HepG2 (cell line): ENCODE measurements around the gene TEDC2. TPM values are rescaled to one million over a fixed set of nuclear protein-coding genes. Genes with fewer than 3 reads are reported as not detected.

Experiments used
- ATAC-seq: fragments of 200-7000 bp; cut with Tn5 transposase; 3 replicates; pipeline ENCODE4 v1.9.1; 2020; ENCODE audit warnings: mild to moderate bottlenecking, moderate library complexity
- BruUV-seq: library from RNA; stranded (reverse); fragments of 400-500 nt; replicated peaks from 2 replicates; lab custom pipeline; 2021; lab: Mats Ljungman, UMichigan
- CTCF ChIA-PET: fragments of 300-600 bp; formaldehyde crosslinking; extraction: SDS; loops from one replicate; lab custom pipeline; 2021; ENCODE audit warnings: low total read pairs, inconsistent platforms, low intra/inter-chr PET ratio; lab: Yijun Ruan, JAX
- POLR2A ChIA-PET: fragments of 350-600 bp; sonication (Branson Sonifier 250); formaldehyde crosslinking; loops from one replicate; lab custom pipeline; 2020; ENCODE audit warnings: antibody characterized with exemption, inconsistent platforms; lab: Yijun Ruan, JAX
- DNase-seq: peaks from one replicate; pipeline ENCODE4 v3.0.0-alpha.2; 2015; ENCODE audit warnings: low spot score
- FAIRE-seq: peaks from 3 replicates; lab custom pipeline; 2011; peaks lifted over from hg19 to GRCh38; lab: Jason Lieb, UNC
- H2AFZ ChIP-seq: one replicate; pipeline ENCODE4 v1.6.1; 2011; ENCODE audit warnings: low read length, inconsistent platforms
- H3K27ac ChIP-seq: fragments of 300-600 bp; 3 replicates; pipeline ENCODE4 v1.8.0; 2011; ENCODE audit warnings: mixed run types, mild to moderate bottlenecking, mixed read lengths, low read length, inconsistent platforms; ENCODE audit not compliant: insufficient read depth; ENCODE audit errors: extremely low read length
- H3K27me3 ChIP-seq, 2 experiments: fragments of 200-600 bp in 1 of 2; 2 replicates in 1 of 2; 3 replicates in 1 of 2; pipeline versions ENCODE4 v1.6.0 to v1.8.0; 2011; ENCODE audit warnings: low read length in 2 of 2, mild to moderate bottlenecking in 2 of 2, moderate library complexity in 2 of 2, inconsistent platforms in 1 of 2; ENCODE audit not compliant: insufficient read depth in 2 of 2, control insufficient read depth in 1 of 2
- H3K36me3 ChIP-seq, 2 experiments: fragments of 200-600 bp in 1 of 2; replicated peaks in 1 of 2; 2 replicates in 1 of 2; 3 replicates in 1 of 2; pipeline versions ENCODE4 v1.5.1 to v1.8.0; 2011; ENCODE audit warnings: low read length in 2 of 2, inconsistent platforms in 1 of 2; ENCODE audit not compliant: insufficient read depth in 2 of 2, control insufficient read depth in 1 of 2
- H3K4me1 ChIP-seq: 2 replicates; pipeline ENCODE4 v1.5.1; 2012; ENCODE audit warnings: low read length, inconsistent platforms; ENCODE audit not compliant: insufficient read depth
- H3K4me2 ChIP-seq: 2 replicates; pipeline ENCODE4 v1.6.0; 2011; ENCODE audit warnings: low read depth, low read length, inconsistent platforms
- H3K4me3 ChIP-seq, 3 experiments: fragments of 200-600 bp in 1 of 3; sonication (generic), shearing (Covaris generic) in 1 of 3; replicated peaks in 1 of 3; 2 replicates each; pipeline ENCODE4 v1.5.1; 2011 to 2016; ENCODE audit warnings: low read length in 3 of 3, inconsistent platforms in 2 of 3, low read depth in 2 of 3, mild to moderate bottlenecking in 2 of 3, control low read depth in 1 of 3, mixed read lengths in 1 of 3; ENCODE audit not compliant: insufficient read depth in 1 of 3
- H3K79me2 ChIP-seq: one replicate; pipeline ENCODE4 v1.6.1; 2011; ENCODE audit warnings: low read length, inconsistent platforms; ENCODE audit not compliant: insufficient read depth
- H3K9ac ChIP-seq: 2 replicates; pipeline ENCODE4 v1.6.0; 2011; ENCODE audit warnings: mild to moderate bottlenecking, low read depth, low read length, inconsistent platforms; ENCODE audit not compliant: insufficient read depth
- H3K9me3 ChIP-seq: 2 replicates; pipeline ENCODE4 v1.5.1; 2012; ENCODE audit warnings: mild to moderate bottlenecking, low read length
- H4K20me1 ChIP-seq: 2 replicates; pipeline ENCODE4 v1.6.0; 2011; ENCODE audit warnings: inconsistent platforms, mild to moderate bottlenecking, low read length, moderate library complexity; ENCODE audit not compliant: insufficient read depth
- HNRNPL ChIP-seq: fragments of 200-400 bp; formaldehyde crosslinking; IDR thresholded peaks from 2 replicates; pipeline ENCODE4 v1.6.1; 2017; ENCODE audit warnings: mild to moderate bottlenecking, low read depth, low read length
- ZNF17 ChIP-seq: sonication (generic); formaldehyde crosslinking; IDR thresholded peaks from 2 replicates; pipeline ENCODE4 v1.5.0; 2020; ENCODE audit warnings: mild to moderate bottlenecking, missing genetic modification reagents
- ZNF629 ChIP-seq: sonication (generic); formaldehyde crosslinking; conservative IDR thresholded peaks from 2 replicates; pipeline ENCODE4 v1.5.0; 2020; ENCODE audit warnings: missing genetic modification reagents
- ZNF687 ChIP-seq: sonication (generic); formaldehyde crosslinking; IDR thresholded peaks from 2 replicates; pipeline ENCODE4 v1.5.1; 2020; ENCODE audit warnings: mild to moderate bottlenecking, missing genetic modification reagents, moderate library complexity
- WGBS: methylation state at CpG from one replicate; pipeline ENCODE4 v1.1.6; 2017; ENCODE audit warnings: low lambda C conversion rate; 5-methylcytosine and 5-hydroxymethylcytosine counted together
- in situ Hi-C: cut with HindIII; loops from 2 replicates; pipeline ENCODE4 v1.10.0; 2017; ENCODE audit warnings: low pct_unique_long_range_greater_than_20kb; ENCODE audit not compliant: extremely low pct_ligation_motif_present
- intact Hi-C: fragments of 100-400 bp; cut with micrococcal nuclease; formaldehyde crosslinking; loops from one replicate; pipeline ENCODE4 v1.10.0; 2022; ENCODE audit not compliant: unreplicated experiment
- polyA plus RNA-seq, 8 experiments: library from polyadenylated mRNA; depleted of rRNA in 3 of 8; stranded (reverse) in 7 of 8; unstranded in 1 of 8; fragments of >200 nt; fragmentation: Illumina TruSeq in 4 of 8; extraction: Trizol in 4 of 8; gene quantifications; 2 replicates each; pipeline versions ENCODE4 v1.2.1 to v1.2.3, GENCODE V29; 2011 to 2016; ENCODE audit warnings: low read depth in 4 of 8, missing spikeins in 1 of 8, mixed read lengths in 1 of 8; ENCODE audit not compliant: insufficient read depth in 1 of 8
- total RNA-seq, 5 experiments: library from RNA; depleted of rRNA; stranded (reverse); fragments of >200 nt; fragmentation: Illumina TruSeq; extraction: Trizol; gene quantifications; 2 replicates each; pipeline ENCODE4 v1.2.3, GENCODE V29; 2016; ENCODE audit warnings: low read depth in 1 of 5
- TF ChIP-seq, protein P1 (sequence below): sonication (generic); formaldehyde crosslinking; IDR thresholded peaks from 2 replicates; pipeline ENCODE4 v1.8.0; 2022; ENCODE audit warnings: missing genetic modification reagents, low read depth, mild to moderate bottlenecking, borderline replicate concordance

The TEDC2 gene
- total and polyA plus RNA-seq, 2 of the 13 experiments (the other 11 are each of a cell fraction or from before 2014, with no cell fraction given): 6.2 to 24.4 TPM

GRCh38 chr16:2501946-2502895 is 42.3 kb downstream of the TEDC2 start:
- no peak for DNase-seq
- Histone ChIP-seq H3K36me3 (peaks cover 7 to 16% of the 10 kb centered on the region in 2 experiments; a peak in 3 of 5 replicates), H2AFZ (no peak overlapping the region), H3K4me3 (no peak overlapping the region), H4K20me1 (no peaks in the 10 kb centered on the region), H3K4me1 (peaks cover 22% of the 10 kb centered on the region), H3K9ac (no peak overlapping the region), H3K4me2 (no peak overlapping the region), H3K27me3 (no peaks in the 10 kb centered on the region), H3K27ac (no peak overlapping the region), H3K9me3 (no peaks in the 10 kb centered on the region)
- 86% methylated on average over 9 of the region's 18 CpGs for WGBS
- no peak for FAIRE-seq
- ChIA-PET POLR2A (interaction anchor here (0.9 to 1.4 kb wide), 6 partner anchors 11 to 251 kb away, joined by 4 to 7 read pairs (median 6); partner anchors contain the start of genes AMDHD2, ECI1, TBC1D24 and TEDC2), CTCF (interaction anchor here (0.8 to 2.2 kb wide), 5 partner anchors 28 to 161 kb away, joined by 3 to 28 read pairs (median 8); partner anchors contain the start of genes ABCA3, CCNF and TBC1D24)
- ATAC-seq: no peak; the same call in 1 of the 3 replicates
- BruUV-seq: no TSS peak
- in situ Hi-C loops: loop anchor here (5.0 kb wide), 1 partner anchor 75 kb away; the partner anchor contains the start of gene CCNF
- TF ChIP-seq HNRNPL (0 out of 2 replicates have a peak, but pooled peaks have one; percentile 13), ZNF687 (CRISPR knock-in tag) (peak; percentile 20; the same call in 1 of the 2 replicates), ZNF629 (peak; percentile 54), ZNF17 (no peak)
- TF ChIP-seq, protein P1, sequence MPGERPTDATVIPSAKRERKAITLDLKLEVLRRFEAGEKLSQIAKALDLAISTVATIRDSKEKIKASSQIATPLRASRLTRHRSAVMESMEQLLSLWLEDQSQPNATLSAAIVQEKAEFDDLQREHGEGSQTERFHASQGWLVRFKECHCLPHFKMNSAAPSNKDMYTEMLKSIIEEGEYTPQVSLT (CRISPR knock-in tag): no peak
- TF ChIP-seq, all 625 proteins: peak for 3
- intact Hi-C loops: loop anchor here (1.0 to 10.0 kb wide), 2 partner anchors 72 to 157 kb away; partner anchors contain the start of gene ABCA3
- H3K79me2 ChIP-seq: no peaks in the 10 kb centered on the region
